Glomerular visceral epithelial cell (primary cell): ENCODE results near the gene AEN.

Experiments used
- DNase-seq: peaks from one replicate; pipeline ENCODE4 v3.0.0-alpha.2; 2016; ENCODE audit errors: extremely low spot score

Gene AEN

DNA sequence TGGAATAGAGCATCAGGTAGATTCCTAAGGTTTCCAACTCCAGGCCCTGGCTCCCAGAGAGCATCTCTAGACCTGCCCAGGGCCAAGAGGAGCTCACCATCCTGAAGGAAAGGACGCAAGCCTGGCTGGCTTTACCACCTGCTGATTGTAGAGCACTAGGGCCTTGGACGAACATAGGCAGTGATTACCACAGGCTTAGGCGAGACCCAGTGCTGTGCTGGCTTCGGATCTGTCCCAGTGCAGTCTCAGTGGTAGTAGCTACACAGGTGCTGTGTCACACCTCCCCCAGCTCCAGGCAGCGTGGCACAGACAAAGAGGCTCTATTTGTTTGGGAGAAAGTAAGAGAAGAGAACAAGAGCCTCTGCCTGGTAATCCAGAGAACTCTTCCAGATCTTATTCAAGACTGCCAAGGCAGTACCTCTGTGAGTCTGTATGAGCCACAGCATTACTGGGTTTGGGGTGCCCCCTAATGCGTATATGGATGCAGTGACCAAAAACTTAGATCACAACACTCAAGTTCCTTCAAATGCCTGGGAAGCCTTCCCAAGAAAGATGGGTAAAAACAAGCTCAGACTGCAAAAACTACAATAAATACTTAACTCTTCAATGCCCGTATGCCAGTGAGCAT is 43.1 kb downstream of the AEN start:
- no peak for DNase-seq

GRCh38 chr15:88674661-88675060 is 53.5 kb downstream of the AEN start:
- no peak for DNase-seq

DNA sequence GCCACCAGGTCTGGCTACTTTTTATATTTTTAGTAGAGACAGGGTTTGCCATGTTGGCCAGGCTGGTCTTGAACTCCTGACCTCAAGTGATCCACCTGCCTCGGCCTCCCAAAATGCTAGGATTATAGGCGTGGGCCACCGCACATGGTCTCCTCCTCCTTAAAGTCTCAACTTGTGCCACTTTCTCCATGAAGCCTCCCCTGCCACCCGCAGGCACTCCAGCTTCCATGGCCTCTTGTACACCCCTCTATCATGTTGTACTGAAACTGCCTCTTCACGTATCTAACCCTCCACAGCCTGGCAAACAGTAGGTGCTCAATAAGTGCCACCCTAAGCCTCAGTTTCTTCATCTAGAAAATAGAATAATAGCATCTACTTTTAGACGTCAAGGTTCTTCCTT is 57.6 kb downstream of the AEN start:
- DNase-seq: no peak

GRCh38 chr15:88680241-88681001 is 59.3 kb downstream of the AEN start:
- no peak for DNase-seq

DNA sequence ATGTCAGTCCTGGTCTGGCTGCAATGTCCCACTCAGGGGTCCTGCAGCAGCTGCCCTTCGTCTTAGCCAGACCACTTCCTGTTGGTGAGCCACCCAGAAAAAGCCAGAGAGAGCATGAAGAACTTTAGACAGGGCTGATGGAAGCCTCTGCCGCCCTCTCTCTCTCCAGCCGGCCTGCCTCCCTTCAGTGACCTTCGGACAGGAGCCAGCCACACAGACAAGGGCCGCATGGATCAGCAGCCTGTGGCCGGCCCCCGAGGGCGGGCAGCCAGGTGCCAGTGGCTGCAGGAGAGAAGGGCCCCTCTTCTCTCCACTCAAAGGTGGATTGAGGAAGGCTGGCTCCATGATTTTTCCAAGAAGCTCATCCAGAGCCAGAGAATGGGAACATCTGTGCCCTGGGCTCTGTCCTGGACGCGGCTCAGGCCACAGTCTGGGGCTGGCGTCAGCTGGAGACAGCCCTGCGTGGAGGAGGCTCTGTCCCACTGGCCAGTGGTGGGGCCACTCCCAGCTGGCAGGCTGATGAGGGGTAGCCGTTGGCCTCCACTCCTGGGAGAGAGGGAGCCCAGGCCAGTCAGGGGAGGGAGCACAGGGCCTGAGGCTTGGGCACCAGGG is 60.6 kb downstream of the AEN start:
- DNase-seq: no peak
